HG03097 (cell line): ENCODE results near the gene GRM7.

Source experiments
- ATAC-seq: cut with Tn5 transposase; IDR thresholded peaks from one replicate; pipeline ENCODE4 v1.9.1; 2021; ENCODE audit not compliant: unreplicated experiment, low FRiP score

GRM7 gene

DNA sequence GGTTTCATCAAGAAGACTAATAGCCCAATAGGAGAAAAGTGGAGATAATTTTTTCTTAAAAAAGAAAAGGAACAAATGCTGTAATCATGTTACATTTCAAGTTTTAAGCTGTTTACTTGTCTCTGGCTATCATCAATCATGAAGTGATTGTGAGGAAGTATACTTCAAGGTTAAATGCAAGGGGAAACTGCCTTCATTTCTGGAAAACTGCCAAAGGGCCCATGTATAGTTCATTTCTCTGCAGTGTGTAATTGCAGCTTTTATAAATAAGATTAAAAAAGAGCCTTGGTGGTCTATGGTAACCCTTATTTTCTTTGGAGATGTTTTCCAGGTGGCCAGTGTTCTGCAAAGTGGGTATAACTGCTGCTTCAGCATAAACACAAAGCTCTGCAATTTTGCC is 101.9 kb downstream of the GRM7 start:
- no peak for ATAC-seq

DNA sequence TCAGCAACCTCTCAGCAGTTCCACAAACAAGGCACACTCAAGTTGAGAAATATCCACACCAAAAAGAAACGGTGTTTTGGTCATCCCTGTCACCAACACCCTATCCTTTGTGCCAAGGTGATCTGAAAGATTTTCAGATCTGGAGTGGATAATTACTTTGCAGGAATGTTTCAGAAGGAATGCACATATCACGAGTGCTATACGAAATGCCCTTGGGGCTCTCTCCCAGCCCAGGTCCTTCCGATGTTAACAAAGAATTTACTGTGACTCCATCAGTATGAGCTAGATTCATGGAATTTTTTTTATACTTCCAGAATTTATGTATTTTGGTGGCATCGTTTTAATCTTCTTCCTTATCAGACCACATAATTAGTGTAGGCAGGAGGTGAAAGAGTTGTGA is 105.0 kb downstream of the GRM7 start:
- no peak for ATAC-seq

DNA sequence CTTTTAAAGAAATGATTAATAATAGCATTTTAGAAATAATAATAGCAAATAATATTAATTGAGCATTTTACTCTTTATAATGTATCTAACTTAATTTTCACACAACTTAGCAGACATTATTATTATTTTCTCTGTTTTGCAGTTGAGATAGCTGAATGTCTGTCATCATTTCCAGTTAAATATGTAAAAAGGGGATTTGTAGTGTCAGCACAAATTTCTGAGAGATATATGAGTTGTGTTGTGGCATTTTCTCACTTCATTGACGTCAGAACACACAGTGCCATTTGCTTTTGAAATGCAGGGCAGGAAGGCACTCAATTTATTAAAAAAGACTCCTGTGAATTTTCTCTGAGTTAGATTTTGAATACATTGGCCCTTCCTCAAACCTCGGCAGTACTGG is 111.0 kb downstream of the GRM7 start:
- ATAC-seq = no peak

DNA sequence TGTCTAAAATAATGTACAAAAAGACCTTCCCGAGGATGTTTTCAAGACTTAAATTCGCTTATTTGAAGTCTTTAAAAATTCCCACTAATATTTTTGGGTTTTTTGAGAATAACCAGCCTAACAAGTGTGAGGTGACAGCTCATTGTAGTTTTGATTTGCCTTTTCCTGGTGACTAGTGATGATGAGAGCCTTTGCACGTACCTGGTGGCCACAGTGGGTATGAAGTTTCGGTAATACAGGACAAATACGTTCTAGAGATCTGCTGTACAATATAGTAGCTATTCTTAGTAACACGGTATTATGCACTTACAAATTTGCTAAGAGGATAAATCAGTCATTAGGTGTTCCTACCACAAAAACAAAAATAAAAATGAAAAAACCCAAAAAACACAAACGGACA is 124.9 kb downstream of the GRM7 start:
- no peak for ATAC-seq

GRCh38 chr3:6989608-6990291 is 128.8 kb downstream of the GRM7 start:
- ATAC-seq = no peak

DNA sequence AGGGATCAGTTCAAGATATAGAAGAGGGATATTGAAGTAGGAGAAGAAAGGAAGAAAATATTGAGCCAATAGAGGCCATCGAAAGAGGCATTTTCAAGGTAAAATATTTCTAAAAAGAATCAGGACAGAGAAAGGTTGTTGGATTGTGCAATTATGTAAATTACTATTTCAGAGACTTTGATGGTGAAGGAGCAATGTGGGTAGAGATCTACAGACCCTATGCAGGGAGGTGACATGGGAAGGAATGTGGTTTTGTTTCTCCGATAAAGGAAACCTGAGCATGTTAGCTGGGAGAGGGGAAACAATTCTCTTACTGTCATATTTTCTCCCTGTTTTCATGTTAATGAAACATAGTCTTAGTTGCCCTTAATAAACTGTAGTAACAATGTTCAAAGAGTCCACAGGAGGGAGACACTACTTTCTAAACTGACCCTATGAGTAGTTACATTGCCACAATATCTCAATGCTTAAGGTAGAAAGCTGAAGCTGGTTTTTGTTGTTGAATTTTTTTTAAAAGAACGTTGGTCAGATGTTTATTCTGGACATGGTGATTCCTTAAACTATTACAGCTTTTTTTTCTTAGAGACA is 133.3 kb downstream of the GRM7 start:
- no peak for ATAC-seq

DNA sequence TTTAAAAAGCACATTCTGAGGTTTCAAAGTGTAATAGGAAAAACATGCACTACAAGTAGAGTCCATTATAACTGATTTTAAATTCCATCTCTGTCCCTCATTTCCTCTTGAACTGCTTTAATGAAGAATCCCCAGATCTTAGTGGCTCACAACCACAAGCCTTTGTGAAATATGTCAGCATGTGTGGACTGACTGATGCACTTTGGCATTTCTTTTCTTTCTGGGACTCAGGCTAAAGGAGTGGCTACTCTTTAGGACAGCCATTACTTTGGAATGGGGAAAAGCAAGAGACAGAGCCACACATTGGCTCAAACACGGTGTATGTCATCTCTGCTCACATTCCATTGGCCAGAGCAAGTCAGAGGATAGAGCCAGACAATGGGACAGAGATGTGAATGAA is 139.6 kb downstream of the GRM7 start:
- no peak for ATAC-seq

- ATAC-seq = no peak
Measured at GRCh38 chr3:7001370-7001769, 140.5 kb downstream of the GRM7 start.

GRCh38 chr3:7015683-7016440 is 154.9 kb downstream of the GRM7 start:
- no peak for ATAC-seq

- ATAC-seq = no peak
Measured at GRCh38 chr3:7025581-7026300, 164.8 kb downstream of the GRM7 start.

GRCh38 chr3:7029562-7029961 is 168.6 kb downstream of the GRM7 start:
- ATAC-seq = no peak

DNA sequence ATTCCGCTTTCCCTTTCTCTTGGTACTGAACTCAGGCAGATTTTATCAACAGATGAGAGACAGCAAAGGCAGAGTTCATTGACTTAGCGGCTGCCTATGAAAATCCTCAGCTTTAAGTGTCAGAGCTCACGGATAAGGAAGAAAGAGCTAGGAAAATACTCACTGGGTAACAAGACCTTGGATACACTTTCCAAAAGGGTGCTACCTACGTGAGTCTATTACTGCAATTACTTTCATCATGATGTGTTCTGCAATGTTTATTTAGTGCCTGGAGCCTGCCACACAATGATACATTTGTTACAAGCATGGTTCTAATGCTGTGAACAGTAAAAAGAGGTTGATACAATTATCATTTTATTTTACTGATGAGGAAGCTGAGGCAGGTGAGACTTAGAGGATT is 177.5 kb downstream of the GRM7 start:
- no peak for ATAC-seq

- no peak for ATAC-seq
Measured at GRCh38 chr3:7062714-7063113, 201.8 kb downstream of the GRM7 start.

GRCh38 chr3:7070461-7070860 is 209.5 kb downstream of the GRM7 start:
- ATAC-seq = no peak

GRCh38 chr3:7074217-7074616 is 213.3 kb downstream of the GRM7 start:
- no peak for ATAC-seq

DNA sequence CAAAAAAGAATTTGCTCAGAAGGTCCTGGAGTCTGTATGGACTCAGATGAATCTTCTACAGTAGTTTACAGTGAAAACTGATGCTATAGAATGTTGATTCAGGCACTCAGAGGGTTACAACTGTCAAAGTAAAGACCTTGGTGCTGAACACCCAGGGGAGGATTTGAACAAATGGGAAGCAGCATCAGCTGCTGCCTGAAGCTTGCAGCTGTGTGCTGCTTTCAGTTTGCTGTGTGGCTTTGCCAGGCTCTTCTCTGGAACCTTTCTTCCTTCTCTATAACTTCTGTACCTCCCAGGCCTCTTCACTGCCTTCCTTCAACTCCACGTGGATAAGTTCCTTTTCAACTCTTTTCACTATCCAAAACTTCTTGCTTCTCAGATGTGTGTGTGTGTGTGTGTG is 214.2 kb downstream of the GRM7 start:
- ATAC-seq = no peak

DNA sequence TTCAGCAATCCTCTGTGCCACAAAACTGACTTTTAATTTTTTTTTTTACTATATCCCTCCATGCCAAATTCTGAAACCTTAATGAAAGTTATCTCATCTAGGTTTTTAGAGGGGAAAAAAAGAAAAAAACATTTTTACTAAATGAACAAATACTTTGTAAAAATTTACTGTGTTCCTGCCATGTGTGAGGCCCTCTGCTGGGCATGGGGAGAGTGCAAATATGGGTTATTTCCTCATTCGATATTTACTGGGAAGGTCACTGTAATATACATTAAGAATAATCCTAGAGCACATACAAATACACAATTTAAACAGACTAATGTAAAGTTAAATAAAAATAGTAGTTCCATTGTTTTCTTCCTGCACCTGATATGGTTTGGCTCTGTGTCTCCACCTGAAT is 215.0 kb downstream of the GRM7 start:
- ATAC-seq = no peak

DNA sequence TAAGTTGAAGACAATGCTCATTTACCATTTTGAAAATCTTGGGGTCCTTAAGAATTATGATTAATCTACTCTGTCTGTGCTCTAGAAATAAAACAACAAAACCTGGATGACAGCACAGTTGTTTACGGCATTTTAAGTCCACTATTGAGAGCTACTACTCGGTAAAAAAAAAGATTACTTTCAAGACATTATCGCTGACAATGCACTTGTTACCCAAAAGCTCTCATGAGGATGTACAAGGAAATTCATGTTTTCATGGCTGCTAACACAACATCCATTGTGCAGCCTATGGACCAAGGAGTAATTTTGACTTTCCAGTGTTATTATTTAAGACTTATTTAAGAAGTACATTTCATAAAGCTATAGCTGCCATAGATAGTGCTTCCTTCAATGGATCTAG is 221.3 kb downstream of the GRM7 start:
- ATAC-seq = no peak

- ATAC-seq = no peak
Measured at GRCh38 chr3:7086417-7086816, 225.5 kb downstream of the GRM7 start.

- ATAC-seq = no peak
Measured at GRCh38 chr3:7095116-7095515, 234.2 kb downstream of the GRM7 start.

GRCh38 chr3:7100136-7100535 is 239.2 kb downstream of the GRM7 start:
- no peak for ATAC-seq
